ENCODE results near the gene MARK3. TPM values are rescaled to one million over a fixed set of nuclear protein-coding genes. Genes with fewer than 3 reads are reported as not detected.
A peak's percentile ranks its signal among the peaks of the same experiment; 100 is the strongest.

Gene MARK3
- total RNA-seq, 1 donor from 2014 or later: 74.9 TPM

- DNase-seq: no peak
These were observed 143.0 kb downstream of the MARK3 start for GRCh38 chr14:103528146-103528586.

DNA sequence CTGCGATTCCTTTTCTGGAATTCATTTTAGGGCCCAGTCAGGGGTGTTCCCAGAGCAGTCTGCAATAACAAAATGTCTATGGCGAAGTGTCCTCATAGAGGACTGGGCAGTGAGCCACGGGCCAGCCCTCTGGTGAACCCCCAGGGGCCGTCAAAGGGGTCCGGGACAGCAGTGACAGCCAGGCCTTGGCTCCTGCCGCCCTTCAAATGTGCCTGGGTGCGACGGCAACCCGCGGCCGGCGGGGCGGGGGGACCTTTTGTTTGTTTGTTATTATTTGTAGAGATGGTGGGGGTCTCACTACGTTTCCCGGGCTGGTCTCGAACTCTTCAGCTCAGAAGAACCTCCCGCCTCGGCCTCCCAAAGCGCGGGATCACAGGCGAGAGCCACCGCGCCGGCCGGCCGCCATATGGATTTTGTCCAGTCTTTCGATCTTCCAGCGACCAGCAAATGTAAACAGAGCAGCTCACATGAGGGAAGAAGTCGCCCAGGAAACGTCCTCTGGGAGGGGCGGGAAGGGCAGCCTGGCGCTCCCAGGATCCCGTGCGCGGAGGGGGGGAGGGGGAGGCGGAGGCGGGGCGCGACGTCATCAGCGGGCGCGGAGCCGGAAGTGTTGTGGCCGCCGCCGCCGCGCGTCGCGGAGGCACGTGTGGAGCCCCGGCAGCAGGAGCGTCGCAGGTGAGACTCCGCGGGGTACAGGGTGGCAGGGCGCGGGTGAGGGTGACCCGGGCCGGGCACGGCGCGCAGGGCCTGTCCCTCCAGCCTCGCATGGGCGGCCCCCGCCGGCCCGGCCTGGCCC lies 143.6 kb downstream of the MARK3 start, which contains the start of gene TRMT61A:
Gene TRMT61A (plus strand): TSS at position 610 of the 796 bp plus-strand sequence. CDS start 783 bp downstream, outside the sequence.
- peak; percentile 76 for DNase-seq

- DNase-seq: no peak
These were observed 144.5 kb downstream of the MARK3 start for GRCh38 chr14:103529383-103530365.

- peak; percentile 45 for DNase-seq
These were observed 145.2 kb downstream of the MARK3 start for GRCh38 chr14:103530390-103530789.

- no peak for DNase-seq
These were observed 145.6 kb downstream of the MARK3 start for GRCh38 chr14:103530831-103531230.

DNA sequence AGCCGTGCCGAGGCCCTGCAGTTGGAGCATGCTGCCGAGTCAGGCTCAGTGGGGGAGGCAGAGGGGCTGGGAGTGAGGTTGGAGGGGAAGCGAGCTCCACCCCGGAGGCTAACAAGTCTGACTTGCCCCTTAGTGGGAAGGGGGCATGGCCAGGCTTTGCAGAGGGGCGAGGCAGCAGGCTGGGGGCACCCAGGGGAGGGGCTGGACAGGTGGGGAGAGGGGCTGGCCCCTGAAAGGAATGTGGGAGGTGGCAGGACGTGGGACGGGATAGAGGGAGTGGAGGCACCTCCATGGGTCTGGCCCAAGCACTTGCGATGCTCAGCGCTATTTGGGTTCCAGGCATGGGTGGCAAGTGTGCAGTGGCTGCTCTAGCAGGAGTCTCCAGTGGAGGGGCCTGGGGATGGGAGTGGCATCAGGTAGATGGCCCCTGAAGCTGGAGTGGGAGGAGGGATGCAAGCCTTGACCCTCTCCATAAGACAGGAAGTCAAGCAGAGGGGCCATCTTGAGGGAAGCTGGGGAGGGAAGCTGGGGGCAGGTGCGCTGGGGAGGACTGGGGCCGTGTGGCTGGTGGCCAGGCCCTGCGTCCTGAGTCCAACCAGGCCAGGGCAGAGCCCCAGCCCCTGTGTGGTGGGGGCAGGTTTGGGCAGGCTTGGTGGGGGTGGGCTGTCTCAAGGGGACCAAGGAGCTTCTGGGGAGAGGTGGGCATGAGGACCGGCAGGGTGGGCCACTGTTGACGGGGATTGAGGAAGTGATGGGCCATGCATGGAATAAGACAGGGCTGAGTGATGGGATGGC lies 146.4 kb downstream of the MARK3 start:
- no peak for DNase-seq

DNA sequence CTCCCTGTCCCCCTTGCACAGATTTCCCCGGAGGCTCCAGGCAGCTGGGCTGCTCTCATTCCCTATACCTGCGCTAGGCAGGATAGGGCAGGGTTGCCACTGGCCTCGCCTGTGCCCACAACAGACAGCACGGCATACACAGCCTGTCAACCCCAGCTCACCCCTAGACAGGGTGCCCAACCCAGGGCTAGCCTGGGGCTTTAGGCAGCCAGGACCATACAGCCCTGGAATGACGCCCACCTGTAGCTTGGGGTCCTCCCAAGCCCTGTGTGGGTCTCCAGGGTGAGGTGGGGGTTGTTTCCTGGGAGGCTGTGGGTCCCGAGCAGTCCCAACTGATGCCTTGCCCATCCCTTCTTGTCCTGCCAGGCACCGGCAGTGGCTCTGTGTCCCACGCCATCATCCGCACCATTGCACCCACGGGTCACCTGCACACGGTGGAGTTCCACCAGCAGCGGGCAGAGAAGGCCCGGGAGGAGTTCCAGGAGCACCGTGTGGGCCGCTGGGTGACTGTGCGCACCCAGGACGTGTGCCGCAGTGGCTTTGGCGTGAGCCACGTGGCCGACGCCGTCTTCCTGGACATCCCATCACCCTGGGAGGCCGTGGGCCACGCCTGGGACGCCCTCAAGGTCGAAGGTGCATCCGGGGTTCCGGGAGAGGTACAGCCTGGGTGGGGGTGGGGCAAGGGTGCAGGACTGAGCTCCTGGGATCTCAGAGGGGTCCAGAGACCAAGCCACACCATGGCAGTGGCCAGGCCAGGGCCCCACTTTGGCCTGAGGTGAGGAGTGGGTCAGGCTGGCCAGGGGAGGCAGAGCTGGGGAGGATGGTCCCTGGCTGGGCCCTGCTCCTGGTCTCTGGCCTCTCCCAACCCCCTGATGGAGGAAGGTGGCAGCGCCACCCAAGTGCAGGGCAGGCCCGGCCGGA lies 147.3 kb downstream of the MARK3 start:
- DNase-seq: no peak

DNA sequence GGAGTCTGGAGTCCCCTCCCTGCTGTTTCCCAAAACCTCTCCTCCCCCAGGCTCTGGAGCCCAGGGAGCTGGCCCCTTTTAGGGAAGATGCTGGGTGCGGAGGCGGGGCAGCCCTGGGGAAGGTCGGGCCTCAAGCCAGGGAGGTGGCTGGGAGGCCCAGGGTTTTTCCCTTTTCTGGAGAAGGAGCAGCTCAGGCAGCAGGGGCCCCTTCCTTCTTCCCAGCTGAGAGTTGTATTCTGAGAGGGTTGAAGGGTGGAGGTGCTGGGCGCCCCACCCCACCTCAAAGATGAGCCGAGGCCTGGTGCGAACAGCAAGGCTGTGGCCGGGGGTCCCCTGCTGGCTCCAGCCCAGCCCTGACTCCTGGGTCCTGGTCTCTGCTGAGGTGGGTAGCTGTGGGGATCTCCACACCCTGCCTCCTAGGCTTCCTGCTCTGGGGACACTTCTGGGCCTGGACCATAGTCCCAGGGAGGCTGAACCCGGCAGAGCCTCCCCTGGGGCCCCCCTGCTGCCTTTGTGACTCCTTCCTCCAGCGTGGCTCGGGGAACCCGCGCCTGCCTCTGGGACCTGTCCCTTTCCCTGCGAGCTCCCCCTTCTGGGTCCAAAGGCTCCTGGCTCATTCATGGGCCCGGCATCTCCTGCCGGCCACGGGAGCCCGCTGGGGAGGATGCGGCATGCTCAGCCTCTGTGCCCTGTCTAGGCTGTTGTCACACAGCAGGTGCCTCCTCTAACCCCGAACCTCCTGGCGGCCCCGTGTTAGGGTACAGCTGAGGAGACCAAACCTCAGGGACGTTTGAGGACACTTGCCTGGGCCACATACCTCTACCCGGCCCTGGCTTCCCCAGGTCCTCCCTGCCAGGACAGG lies 148.2 kb downstream of the MARK3 start:
- DNase-seq: no peak

DNA sequence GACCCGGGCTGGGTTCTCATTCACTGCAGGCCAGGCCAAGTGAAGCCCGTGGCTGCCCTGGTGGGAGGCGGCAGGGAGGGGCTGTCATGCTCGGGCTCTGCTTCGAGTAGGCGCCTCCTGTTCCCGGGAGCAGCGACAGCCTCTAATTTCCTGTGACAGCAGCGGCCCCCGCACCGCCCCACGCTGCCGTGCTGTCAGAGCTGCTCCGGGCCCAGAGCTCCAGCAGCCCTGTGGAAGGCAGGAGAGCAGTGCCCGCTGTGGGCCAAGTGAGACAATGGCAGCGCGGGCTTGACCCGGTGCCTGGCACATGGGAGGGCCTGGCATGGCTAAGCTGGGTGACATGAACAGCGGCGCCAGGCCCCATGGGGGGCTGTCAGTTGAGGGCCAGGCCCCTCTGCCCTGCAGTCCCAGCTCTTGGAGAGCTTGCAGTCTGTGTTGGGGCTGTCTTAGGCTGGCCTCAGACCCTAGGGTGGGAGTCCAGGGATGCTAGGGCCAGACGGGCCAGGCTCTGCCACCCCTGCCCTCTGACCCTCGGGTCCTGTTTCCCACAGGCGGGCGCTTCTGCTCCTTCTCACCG lies 148.9 kb downstream of the MARK3 start:
- DNase-seq: no peak

DNA sequence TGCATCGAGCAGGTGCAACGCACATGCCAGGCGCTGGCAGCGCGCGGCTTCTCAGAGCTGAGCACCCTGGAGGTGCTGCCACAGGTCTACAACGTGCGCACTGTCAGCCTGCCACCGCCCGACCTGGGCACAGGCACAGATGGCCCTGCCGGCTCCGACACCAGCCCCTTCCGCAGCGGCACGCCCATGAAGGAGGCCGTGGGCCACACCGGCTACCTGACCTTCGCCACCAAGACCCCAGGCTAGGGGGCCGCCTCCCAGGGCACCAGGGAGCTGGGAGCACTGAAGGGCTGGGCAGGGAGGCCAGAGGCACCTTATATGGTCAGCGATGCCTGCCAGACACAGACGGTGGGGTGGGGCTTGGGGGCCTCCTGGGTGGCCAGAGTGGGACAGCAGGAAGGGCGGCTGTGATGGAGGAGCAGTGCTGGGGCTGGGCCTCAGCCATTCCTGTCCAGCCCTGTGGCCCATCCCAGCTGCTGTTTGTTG lies 149.4 kb downstream of the MARK3 start:
- DNase-seq: no peak

DNA sequence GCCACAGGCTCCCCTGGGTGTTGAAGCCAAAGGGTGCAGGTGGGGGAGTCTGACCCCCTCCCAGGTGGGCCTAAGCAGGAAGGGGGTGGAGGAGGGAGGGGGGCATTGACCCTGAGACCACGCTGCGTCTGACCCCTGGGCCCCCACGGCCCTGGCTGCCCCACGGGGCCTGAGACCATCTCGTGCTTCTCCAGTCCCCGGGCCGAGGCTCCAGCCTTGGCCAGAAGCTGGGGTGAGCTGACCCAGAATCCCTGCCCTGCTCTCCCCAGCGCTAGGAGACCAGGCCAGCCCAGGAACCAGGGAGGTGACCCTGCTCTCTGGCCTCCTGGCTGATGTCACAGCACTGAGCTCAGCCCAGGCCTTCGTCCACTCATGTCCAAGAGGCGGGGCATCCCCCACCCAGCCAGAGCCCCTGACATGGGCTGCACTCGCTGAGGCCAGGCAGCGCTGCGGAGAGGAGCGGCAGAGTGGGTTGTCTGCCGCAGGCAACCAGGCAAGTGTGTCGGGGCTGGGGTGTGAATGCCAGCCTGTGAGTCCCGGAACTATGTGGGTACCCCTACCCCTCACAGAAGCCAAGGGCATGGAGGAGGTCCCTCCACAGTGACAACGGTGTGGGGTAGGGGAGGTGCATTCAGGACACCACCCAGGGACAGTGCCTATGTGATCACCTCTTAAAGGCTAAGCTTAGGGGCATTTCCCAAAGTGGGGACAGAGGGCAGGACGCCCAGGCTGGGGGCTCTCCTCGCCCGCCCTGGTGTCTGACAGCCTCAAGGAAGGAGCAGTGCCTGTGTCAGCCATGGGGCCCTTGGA lies 150.1 kb downstream of the MARK3 start:
- DNase-seq: no peak

DNA sequence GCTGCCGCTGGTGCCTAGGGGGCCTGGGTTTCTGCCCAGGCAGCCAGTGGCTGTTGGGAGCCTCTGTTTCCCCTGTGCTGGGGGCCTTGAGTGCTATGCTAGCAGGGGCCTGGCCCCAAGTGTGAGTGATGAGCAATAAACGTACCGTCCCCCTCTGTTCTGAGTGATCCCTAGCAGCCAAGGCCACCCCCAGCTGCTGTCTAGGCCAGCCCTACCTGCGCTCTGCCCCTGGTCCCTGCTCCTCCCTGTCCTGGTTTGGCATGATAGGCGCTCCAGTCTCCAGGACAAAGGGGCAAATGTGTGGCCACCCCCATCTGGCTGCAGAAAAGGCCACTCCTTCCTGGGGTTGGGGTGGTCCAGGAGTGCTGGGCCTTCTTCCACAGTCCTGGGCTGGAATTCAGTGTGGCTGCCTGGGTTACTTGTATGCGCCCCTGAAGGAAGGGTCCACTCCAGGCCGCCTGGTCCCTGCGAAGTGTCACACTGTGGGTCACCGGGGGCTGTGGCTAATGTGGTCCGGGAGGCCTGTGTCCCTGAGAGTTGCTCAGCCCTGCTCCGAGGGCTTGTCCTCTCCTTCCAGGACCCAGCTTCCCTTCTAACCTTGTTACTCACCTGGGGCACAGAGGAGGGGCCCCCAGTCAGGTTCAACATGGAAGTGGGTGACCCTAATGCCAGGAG lies 150.8 kb downstream of the MARK3 start:
- no peak for DNase-seq

DNA sequence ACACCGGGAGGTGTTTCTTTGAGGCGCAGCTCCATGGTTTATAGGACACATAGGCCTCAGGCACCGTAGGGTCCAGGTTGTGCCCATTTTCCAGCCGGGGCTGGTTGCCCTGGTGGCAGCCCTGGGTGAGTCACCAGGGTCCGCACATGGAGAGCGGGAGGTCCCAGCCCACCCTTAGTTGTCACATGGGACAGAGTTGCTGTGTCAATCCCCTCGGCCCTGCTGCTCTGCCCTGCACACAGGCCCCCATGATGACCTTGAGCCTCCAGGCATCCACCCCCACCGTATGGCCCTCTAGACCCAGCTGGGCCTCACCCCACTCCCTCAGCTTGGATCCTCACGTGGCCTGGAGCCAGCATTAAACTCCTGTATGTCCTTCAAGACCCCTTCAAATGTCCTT lies 151.5 kb downstream of the MARK3 start:
- no peak for DNase-seq

GRCh38 chr14:103537175-103537990 lies 152.2 kb downstream of the MARK3 start:
- no peak for DNase-seq

DNA sequence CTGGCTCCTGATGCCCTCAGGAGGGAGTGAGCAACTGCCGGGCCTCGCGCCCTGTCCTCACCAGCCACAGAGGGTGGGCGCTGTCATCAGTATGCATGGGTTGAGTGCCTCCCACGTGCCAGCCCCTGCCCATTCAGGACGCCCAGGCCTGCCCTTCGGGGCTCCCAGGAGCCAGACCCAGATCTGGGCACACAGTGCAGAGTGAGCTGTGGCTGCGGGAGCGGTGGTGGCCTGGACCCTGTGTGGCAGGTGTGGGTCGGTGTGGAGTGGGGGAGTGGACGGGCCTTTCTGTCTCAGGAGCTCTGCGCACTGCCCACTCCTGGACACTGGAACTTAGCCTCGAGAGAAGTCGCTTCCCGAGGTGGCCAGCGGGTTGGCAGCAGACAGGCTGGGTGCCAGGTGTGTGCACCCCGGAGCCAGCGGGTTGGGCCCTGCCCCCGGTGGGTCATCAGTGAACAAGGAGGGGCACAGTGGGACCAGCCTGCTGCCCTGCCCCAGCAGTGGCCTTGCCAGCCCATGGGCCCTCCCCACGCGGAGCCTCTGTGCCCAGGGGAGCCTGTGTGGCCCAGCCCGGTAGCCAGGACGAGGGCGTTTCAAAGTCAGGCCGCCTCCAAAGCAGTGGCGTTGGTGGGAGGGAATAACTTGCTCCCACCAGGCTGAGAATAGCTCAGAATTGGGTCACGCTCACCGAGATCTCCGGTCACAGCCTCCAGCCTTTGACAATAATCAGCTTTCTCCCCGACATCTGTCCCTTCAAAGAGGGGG lies 153.3 kb downstream of the MARK3 start:
- no peak for DNase-seq

DNA sequence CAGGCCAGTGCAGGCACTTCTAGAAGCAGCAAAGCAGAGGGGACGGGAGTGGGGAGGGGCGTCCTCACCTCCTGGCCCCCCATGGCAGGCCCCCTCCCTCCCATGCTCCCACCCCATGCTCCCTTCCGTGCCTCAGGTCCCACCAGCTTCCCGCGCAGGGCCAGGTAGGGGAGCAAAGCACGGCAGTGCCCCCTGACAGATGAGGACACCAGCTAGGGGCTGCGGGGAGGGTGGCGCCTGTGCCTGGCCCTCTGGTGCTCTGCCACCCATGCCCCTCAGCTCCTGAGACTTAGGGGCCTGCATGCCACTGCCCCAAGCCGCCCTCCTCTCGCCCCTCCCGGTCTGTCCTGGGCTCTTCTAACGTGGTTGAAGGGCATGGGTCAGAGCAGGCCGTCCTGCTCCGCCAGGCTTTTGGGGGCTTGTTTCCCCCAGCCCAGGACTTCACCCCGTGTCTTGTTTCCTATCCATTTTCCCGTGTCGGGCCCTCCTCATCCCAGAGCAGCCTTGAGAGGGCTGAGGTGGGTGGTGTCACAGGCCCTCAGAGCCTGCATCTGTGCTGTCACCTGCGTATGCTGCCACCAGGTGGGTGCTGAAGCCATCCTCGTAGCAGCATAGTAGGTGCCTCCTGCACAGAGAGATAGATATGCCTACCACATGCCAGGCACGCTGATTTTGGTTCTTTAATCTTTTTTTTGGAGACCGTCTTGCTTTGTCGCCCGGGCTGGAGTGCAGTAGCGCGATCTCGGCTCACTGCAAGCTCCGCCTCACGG lies 154.0 kb downstream of the MARK3 start:
- DNase-seq: no peak
